ENCODE data around the gene PBX1.

DNA sequence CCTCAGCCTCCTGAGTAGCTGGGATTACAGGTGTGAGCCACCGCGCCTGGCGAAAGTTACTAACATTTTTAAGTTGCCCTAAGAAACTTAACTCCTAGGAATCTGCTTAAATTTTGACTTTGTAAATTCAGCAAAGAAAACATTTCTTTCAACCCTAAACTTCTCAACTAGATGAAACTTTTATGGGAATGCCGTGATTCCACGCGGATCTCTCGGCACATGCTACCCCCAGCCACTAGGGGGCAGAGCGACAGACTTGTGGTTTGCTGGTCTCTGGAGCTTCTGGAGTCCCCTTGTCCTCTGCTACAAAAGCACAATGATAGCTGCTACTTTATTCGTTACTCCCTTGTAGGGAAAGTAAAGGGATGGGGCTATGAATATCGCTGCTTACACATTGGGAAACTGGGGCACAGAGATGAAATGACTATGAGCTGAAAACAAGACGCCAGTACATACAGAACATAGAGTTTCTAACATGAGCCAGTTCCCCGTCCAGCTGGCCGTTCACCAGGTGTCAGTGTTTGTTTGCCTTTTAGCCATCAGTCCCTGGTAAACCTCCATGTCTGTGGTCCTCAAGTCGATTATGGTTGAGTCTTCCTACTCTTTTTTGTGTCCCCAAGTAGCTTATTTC is 114.7 kb downstream of the PBX1 start:
- TF ChIP-seq, protein P1, sequence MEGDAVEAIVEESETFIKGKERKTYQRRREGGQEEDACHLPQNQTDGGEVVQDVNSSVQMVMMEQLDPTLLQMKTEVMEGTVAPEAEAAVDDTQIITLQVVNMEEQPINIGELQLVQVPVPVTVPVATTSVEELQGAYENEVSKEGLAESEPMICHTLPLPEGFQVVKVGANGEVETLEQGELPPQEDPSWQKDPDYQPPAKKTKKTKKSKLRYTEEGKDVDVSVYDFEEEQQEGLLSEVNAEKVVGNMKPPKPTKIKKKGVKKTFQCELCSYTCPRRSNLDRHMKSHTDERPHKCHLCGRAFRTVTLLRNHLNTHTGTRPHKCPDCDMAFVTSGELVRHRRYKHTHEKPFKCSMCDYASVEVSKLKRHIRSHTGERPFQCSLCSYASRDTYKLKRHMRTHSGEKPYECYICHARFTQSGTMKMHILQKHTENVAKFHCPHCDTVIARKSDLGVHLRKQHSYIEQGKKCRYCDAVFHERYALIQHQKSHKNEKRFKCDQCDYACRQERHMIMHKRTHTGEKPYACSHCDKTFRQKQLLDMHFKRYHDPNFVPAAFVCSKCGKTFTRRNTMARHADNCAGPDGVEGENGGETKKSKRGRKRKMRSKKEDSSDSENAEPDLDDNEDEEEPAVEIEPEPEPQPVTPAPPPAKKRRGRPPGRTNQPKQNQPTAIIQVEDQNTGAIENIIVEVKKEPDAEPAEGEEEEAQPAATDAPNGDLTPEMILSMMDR (conservative IDR thresholded peaks at IDR 0.05; ENCODE audit: low read depth, low read length): 0 out of 2 replicates have a peak, but pooled peaks have one; percentile 21
- no peak for TF ChIP-seq FOS (IDR thresholded peaks at IDR 0.05; ENCODE audit: low read depth, low read length)
- no peak for TF ChIP-seq POLR2A (IDR thresholded peaks at IDR 0.05; ENCODE audit: low read depth, low read length)
- TF ChIP-seq CEBPB (IDR thresholded peaks at IDR 0.05; ENCODE audit: low read depth, low read length): no peak
- TF ChIP-seq, protein P2, sequence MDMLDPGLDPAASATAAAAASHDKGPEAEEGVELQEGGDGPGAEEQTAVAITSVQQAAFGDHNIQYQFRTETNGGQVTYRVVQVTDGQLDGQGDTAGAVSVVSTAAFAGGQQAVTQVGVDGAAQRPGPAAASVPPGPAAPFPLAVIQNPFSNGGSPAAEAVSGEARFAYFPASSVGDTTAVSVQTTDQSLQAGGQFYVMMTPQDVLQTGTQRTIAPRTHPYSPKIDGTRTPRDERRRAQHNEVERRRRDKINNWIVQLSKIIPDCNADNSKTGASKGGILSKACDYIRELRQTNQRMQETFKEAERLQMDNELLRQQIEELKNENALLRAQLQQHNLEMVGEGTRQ (IDR thresholded peaks at IDR 0.05; ENCODE audit: low read depth, low read length): no peak
- no peak; the same call in 1 of the 2 replicates for TF ChIP-seq RAD21 (IDR thresholded peaks at IDR 0.05; ENCODE audit: low read length)
- no peak for TF ChIP-seq MAFK (IDR thresholded peaks at IDR 0.05; ENCODE audit: low read depth, low read length)
